ENCODE data around the gene CD81. TPM values are rescaled to one million over a fixed set of nuclear protein-coding genes. Genes with fewer than 3 reads are reported as not detected.

The CD81 gene
- total and polyA plus RNA-seq, 9 of the 15 experiments (the other 6 are each of a cell fraction or from before 2014, with no cell fraction given), result 2.4 to 189 (median 61.7) TPM

DNA sequence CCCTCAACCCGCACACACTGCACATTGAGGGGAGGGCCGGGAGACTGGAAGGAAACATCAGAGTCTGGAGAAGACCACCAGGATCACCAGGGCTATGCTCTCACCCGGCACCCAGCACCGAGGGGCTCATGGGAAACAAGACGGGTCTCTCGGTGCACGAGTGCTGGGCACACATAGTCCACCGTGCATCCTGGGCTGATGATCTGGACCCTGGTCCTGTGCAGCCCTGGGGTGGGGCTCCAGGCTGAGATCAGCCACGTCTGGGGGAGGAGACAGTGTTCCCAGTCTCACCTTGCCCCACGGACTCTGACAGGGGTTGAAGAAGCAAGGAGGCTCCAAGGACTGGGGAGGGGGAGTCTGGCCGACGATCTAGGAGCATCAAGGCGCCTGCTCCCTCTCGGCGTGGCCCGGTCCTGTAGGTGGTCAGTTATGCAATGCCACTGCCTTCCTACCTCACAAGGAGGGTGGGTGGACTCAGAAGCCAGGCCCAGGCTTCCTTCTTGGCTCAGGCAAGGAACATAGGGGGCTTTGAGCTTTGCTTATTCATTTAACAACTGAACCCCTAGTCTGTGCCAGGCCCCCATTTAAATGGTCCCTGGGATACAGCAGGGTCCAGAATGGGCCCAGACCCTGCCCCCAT lies 11.4 kb upstream of the CD81 start:
- H3K4me3 ChIP-seq, result no peak overlapping the region
- TF ChIP-seq, protein P1, sequence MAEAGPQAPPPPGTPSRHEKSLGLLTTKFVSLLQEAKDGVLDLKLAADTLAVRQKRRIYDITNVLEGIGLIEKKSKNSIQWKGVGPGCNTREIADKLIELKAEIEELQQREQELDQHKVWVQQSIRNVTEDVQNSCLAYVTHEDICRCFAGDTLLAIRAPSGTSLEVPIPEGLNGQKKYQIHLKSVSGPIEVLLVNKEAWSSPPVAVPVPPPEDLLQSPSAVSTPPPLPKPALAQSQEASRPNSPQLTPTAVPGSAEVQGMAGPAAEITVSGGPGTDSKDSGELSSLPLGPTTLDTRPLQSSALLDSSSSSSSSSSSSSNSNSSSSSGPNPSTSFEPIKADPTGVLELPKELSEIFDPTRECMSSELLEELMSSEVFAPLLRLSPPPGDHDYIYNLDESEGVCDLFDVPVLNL (CRISPR knock-in tag; IDR thresholded peaks at IDR 0.05; ENCODE audit: low read depth), result no peak
- TF ChIP-seq TEAD2 (tag; IDR thresholded peaks at IDR 0.05) (no peak), TCF3 (CRISPR knock-in tag; IDR thresholded peaks at IDR 0.05) (no peak), EP300 (IDR thresholded peaks at IDR 0.05; ENCODE audit: low read length) (no peak), ZNF174 (CRISPR knock-in tag; IDR thresholded peaks at IDR 0.05) (no peak), TBP (optimal IDR thresholded peaks at IDR 0.05; ENCODE audit: low read depth, low read length) (no peak), CCAR2 (IDR thresholded peaks at IDR 0.05; ENCODE audit: low read depth, low read length) (no peak), CHD2 (IDR thresholded peaks at IDR 0.05; ENCODE audit: low read depth, low read length) (no peak), NR2C2 (CRISPR knock-in tag; IDR thresholded peaks at IDR 0.05) (no peak), NR2C2 (tag; IDR thresholded peaks at IDR 0.05) (no peak), MYNN (IDR thresholded peaks at IDR 0.05) (no peak), MYNN (CRISPR knock-in tag; IDR thresholded peaks at IDR 0.05) (no peak), MTA3 (IDR thresholded peaks at IDR 0.05; ENCODE audit: borderline replicate concordance) (no peak), GTF2A2 (tag; IDR thresholded peaks at IDR 0.05) (no peak)
- TF ChIP-seq, protein P2, sequence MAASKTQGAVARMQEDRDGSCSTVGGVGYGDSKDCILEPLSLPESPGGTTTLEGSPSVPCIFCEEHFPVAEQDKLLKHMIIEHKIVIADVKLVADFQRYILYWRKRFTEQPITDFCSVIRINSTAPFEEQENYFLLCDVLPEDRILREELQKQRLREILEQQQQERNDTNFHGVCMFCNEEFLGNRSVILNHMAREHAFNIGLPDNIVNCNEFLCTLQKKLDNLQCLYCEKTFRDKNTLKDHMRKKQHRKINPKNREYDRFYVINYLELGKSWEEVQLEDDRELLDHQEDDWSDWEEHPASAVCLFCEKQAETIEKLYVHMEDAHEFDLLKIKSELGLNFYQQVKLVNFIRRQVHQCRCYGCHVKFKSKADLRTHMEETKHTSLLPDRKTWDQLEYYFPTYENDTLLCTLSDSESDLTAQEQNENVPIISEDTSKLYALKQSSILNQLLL (CRISPR knock-in tag; IDR thresholded peaks at IDR 0.05; ENCODE audit: borderline replicate concordance), result no peak
- H4K20me1 ChIP-seq (replicated peaks; ENCODE audit: control insufficient read depth, insufficient read depth, low read length), result peaks cover 22% of the 10 kb centered on the region
- POLR2A ChIA-PET, result interaction anchor here (0.5 to 2.0 kb wide), 2 partner anchors 12 to 878 kb away, joined by 3 to 11 read pairs; partner anchors contain the start of gene CD81
- no peak overlapping the region for H3K27ac ChIP-seq (ENCODE audit: extremely low read depth, low read depth, low read length)
- no peaks in the 10 kb centered on the region for H3K79me2 ChIP-seq (ENCODE audit: control insufficient read depth, insufficient read depth, low read length)
- H3K9me3 ChIP-seq (replicated peaks; ENCODE audit: control insufficient read depth, insufficient read depth, low read depth, low read length), result no peaks in the 10 kb centered on the region
- intact Hi-C loops (cut with micrococcal nuclease) (no loop called here), in situ Hi-C loops (cut with MboI) (no loop called here)
- H3K9ac ChIP-seq (ENCODE audit: insufficient read depth in 1 of 2, low read depth in 2 of 2, low read length in 2 of 2), result peak overlapping the region in 1 of 2 experiments; percentile 22; a peak in 1 of 4 replicates
- peaks cover 0 to 10% of the 10 kb centered on the region in 2 experiments; a peak in 2 of 5 replicates for H3K4me1 ChIP-seq (replicated peaks in 1 of 2; ENCODE audit: control insufficient read depth in 2 of 2, insufficient read depth in 2 of 2, low read length in 2 of 2)
- no peak for DNase-seq (ENCODE audit: extremely low read depth in 1 of 4, low spot score in 3 of 4)
- CTCF ChIA-PET (ENCODE audit: low intra/inter-chr PET ratio), result no interaction called here
- H3K27me3 ChIP-seq (ENCODE audit: control insufficient read depth in 2 of 2, insufficient read depth in 2 of 2, low read length in 2 of 2), result peaks cover 14 to 68% of the 10 kb centered on the region in 2 experiments; a peak in 4 of 5 replicates
- no peak for FAIRE-seq
- no TSS peak for BruUV-seq (replicated peaks)
- no peaks in the 10 kb centered on the region for H3K9me1 ChIP-seq (ENCODE audit: control insufficient read depth, insufficient read depth, low read length)
- no peaks in the 10 kb centered on the region for H3K36me3 ChIP-seq (ENCODE audit: control insufficient read depth, insufficient read depth, low read length)
- no peak overlapping the region for H2AFZ ChIP-seq (ENCODE audit: low read depth, low read length)
- no peak overlapping the region for H3K4me2 ChIP-seq (ENCODE audit: insufficient read depth, low read length)
- no peak for ATAC-seq
- 7% methylated on average over 16 of the region's 16 CpGs for WGBS (ENCODE audit: insufficient coverage, low coverage, missing lambda C conversion rate)
